Uterus (tissue), 4 donors: ENCODE results near the gene SYNGR2. TPM values are rescaled to one million over a fixed set of nuclear protein-coding genes. Genes with fewer than 3 reads are reported as not detected.

Source experiments
- DNase-seq, 2 donors: peaks; one replicate each; pipeline ENCODE4 v3.0.0-alpha.2; 2019 to 2020
- H3K27ac ChIP-seq, 2 donors: fragments of 200-600 bp; sonication (generic); 1 replicate in 1 of 2; 2 replicates in 1 of 2; pipeline ENCODE4 v1.5.1; 2016 to 2018
- H3K27me3 ChIP-seq, 2 donors: fragments of 200-600 bp; sonication (generic); one replicate each; pipeline ENCODE4 v1.5.1; 2018 to 2019; ENCODE audit warnings: control low read depth in 1 of 2
- H3K36me3 ChIP-seq, 2 donors: fragments of 200-600 bp; sonication (generic); one replicate each; pipeline ENCODE4 v1.5.1; 2019; ENCODE audit warnings: control low read depth in 1 of 2
- H3K4me1 ChIP-seq, 2 donors: fragments of 200-600 bp; sonication (generic); one replicate each; pipeline ENCODE4 v1.5.1; 2018 to 2019; ENCODE audit warnings: control low read depth in 1 of 2
- H3K4me3 ChIP-seq, 2 donors: fragments of 200-600 bp; sonication (generic); 1 replicate in 1 of 2; 2 replicates in 1 of 2; pipeline ENCODE4 v1.5.1; 2018 to 2019; ENCODE audit warnings: mild to moderate bottlenecking in 1 of 2
- H3K9me3 ChIP-seq, 2 donors: fragments of 200-600 bp; sonication (generic); one replicate each; pipeline ENCODE4 v1.5.1; 2019; ENCODE audit warnings: control low read depth in 1 of 2
- POLR2A ChIP-seq, 2 donors: fragments of 450-650 bp; IDR thresholded peaks; one replicate each; pipeline ENCODE4 v1.6.1; 2016; ENCODE audit warnings: antibody characterized with exemption in 2 of 2, mild to moderate bottlenecking in 1 of 2, moderate library complexity in 1 of 2
- intact Hi-C: fragments of 100-400 bp; cut with DNase I; formaldehyde crosslinking; loops from one replicate; pipeline ENCODE4 v1.15.1; 2023; ENCODE audit warnings: low total_unique reads
- total RNA-seq, 4 donors: library from RNA; depleted of rRNA in 3 of 4; stranded (reverse); fragments of >200 nt in 3 of 4; gene quantifications; one replicate each; pipeline versions ENCODE4 v1.1.0 to v1.2.4, GENCODE V29; 2014 to 2023
- TF ChIP-seq, protein P1 (sequence below), 4 experiments: fragments of 200-600 bp in 2 of 4; fragments of 450-650 bp in 2 of 4; sonication (generic) in 2 of 4; IDR thresholded peaks; one replicate each; pipeline ENCODE4 v1.5.1; 2016 to 2019; ENCODE audit warnings: antibody characterized with exemption in 4 of 4, mild to moderate bottlenecking in 2 of 4, moderate library complexity in 1 of 4
- donor health status: DM: yes; HTN: yes; CAD: no.

Gene SYNGR2
- total RNA-seq, 4 donors from 2014 or later: 16.7 to 83.2 (median 49.1) TPM

DNA sequence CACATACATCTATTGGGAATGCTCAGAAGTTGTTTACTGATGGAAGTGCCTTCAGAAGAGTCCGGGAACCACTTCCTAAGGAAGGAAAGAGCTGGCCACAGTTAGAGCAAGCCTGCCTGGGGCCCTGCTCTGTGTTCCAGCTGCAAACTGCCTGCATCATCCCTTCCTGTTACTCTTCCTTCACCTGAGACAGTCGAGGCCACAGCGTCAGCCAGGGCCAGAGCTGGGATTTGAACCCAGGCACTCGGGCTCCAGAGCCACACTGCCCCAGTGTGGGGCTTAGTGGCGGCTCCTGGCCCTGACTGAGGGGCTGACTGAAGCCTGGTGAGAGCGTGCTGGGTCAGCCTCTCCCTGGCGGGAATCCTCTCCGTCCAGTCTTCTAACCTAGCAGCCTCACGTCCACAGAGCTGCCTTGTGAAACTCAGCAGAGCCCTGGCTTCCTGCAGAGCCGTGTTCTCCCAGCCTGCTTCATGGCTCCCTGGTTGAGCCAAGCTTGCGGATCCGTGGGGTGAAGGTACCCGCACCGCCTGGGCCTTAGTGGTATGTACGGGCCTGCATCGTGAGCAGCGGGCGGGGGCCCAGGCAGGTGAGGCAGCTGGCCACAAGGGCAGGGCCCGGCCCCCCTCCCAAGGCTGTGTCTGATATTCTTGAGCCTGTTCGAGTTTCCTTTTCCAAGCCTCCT, 26.8 kb upstream of the SYNGR2 start:
- no peaks in the 10 kb centered on the region for H3K36me3 ChIP-seq
- no peak overlapping the region for H3K27ac ChIP-seq
- TF ChIP-seq, protein P1, sequence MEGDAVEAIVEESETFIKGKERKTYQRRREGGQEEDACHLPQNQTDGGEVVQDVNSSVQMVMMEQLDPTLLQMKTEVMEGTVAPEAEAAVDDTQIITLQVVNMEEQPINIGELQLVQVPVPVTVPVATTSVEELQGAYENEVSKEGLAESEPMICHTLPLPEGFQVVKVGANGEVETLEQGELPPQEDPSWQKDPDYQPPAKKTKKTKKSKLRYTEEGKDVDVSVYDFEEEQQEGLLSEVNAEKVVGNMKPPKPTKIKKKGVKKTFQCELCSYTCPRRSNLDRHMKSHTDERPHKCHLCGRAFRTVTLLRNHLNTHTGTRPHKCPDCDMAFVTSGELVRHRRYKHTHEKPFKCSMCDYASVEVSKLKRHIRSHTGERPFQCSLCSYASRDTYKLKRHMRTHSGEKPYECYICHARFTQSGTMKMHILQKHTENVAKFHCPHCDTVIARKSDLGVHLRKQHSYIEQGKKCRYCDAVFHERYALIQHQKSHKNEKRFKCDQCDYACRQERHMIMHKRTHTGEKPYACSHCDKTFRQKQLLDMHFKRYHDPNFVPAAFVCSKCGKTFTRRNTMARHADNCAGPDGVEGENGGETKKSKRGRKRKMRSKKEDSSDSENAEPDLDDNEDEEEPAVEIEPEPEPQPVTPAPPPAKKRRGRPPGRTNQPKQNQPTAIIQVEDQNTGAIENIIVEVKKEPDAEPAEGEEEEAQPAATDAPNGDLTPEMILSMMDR (IDR thresholded peaks at IDR 0.05): no peak
- no peak for TF ChIP-seq POLR2A (IDR thresholded peaks at IDR 0.05)
- peaks cover 0 to 4% of the 10 kb centered on the region in 2 donors for H3K4me1 ChIP-seq
- H3K4me3 ChIP-seq: no peak overlapping the region
- intact Hi-C loops: no loop called here
- H3K27me3 ChIP-seq: no peaks in the 10 kb centered on the region
- H3K9me3 ChIP-seq: no peaks in the 10 kb centered on the region
- DNase-seq: no peak

DNA sequence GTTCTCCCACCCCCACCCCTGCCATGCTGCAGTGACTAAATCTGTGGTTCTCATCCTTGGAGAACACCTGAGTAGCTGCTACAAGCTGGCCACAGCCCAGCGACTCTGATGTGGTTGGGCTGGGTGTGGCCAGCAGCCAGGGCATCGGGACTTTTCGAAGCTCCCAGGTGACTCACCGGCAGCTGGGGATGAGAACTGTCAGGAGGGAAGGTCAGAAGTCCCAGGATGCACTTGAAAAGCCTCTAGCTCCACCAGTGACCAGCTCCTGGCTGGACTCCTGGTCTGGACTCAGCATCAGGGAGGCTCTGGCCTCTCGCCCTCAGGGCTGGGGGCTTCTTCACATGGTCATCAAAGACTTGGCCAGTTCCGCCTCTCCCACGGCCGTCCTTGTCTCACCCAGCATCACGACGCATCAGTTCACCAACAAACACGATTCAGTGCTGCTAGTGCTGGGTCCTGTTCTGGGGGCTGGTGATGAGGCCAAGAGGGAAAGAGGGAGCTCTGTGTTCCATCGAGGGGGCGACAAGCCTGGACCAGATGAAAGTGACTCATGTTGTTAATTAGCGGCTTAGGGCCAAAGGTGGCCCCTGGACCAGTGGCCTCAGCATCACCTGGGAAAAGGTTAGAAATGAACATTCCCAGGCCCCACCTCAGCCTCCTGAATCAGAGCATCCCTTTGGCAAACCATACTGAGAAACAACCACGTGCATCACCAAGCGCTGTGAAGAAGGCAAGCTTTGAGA, 26.1 kb upstream of the SYNGR2 start:
- TF ChIP-seq, protein P1 (IDR thresholded peaks at IDR 0.05): no peak
- no peak for TF ChIP-seq POLR2A (IDR thresholded peaks at IDR 0.05)
- intact Hi-C loops: no loop called here
- Histone ChIP-seq H3K36me3 (no peaks in the 10 kb centered on the region), H3K27ac (no peak overlapping the region), H3K9me3 (no peaks in the 10 kb centered on the region), H3K4me1 (peaks cover 0 to 4% of the 10 kb centered on the region in 2 donors), H3K27me3 (no peaks in the 10 kb centered on the region), H3K4me3 (no peak overlapping the region)
- no peak for DNase-seq

DNA sequence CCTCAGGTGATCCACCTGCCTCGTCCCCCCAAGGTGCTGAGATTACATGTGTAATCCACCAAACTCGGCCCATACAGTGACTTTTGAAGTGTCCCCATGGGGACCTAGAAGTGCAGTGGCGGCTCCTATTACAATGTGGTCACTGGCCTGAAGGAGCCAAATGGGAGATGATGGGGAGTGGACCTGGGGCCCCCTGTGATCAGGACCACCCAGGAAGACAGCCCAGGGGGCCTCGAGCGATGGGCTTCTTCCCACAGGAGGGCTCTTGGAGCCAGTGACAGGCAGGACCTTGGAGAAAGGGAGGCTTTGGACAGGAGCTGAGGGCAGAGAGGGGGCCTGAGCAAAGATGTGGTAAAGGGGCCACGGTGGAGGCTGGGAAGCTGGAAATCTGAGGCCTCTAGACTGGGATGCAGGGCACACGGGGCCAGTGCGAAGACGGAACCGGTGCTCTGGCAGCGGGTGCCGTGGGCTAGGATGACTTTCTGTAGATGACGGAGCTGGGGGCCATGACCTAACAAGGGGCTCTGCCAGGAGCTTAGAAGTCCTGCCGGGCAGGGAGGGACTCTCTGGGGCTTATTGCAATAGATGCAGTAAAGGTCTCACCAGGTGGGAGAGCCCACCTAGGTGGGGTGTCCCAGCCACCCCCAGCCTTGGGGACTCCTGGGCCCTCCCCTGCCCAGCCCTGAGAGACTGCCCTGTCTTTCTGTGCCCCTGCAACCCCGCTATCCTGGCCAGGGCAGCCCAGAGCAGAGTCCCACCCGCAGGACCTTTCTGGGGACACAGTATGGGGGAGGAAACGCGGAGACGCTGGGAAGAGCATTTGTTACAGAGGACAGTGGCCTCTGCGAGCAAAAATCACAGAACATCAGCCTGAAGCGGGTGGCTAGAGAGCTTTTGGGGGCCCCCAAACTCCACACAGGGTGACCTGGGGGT, 24.9 kb upstream of the SYNGR2 start:
- no peak for TF ChIP-seq POLR2A (IDR thresholded peaks at IDR 0.05)
- TF ChIP-seq, protein P1 (IDR thresholded peaks at IDR 0.05): no peak
- intact Hi-C loops: no loop called here
- H3K4me1 ChIP-seq: peaks cover 0 to 4% of the 10 kb centered on the region in 2 donors
- no peaks in the 10 kb centered on the region for H3K9me3 ChIP-seq
- peak overlapping the region in 1 of 2 donors; percentile 60 for H3K27ac ChIP-seq
- H3K27me3 ChIP-seq: no peaks in the 10 kb centered on the region
- DNase-seq: no peak
- no peak overlapping the region for H3K4me3 ChIP-seq
- no peaks in the 10 kb centered on the region for H3K36me3 ChIP-seq

DNA sequence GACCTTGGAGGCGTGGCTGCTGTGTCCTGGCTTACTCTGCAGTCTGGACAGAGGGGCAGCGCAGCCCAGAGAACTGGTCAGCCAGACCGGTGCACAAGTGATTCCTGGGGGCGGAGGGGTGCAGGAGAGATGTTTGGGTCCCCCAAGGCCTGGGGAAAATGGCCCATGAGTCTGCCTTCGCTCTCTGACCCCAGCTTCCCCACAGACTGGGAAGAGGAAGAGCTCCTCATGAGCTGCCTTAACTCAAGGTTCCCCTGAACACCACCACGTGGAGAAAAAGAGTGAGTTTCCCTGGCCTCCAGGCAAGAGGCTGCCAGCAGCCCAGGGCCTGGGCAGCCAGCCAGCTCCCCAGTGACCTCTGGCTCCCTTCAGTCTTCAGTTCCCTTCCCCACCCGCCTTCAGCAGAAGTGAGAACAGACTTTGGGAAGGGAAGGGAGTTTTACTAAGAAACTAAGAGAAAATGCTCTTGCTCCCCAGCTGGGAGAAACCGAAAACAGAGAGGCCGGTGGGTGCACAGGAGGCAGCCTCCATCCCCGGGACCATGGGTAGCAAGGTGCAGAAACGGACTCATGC, 24.1 kb upstream of the SYNGR2 start:
- Histone ChIP-seq H3K4me1 (peaks cover 0 to 4% of the 10 kb centered on the region in 2 donors), H3K9me3 (no peaks in the 10 kb centered on the region), H3K4me3 (no peak overlapping the region), H3K27me3 (no peaks in the 10 kb centered on the region), H3K36me3 (no peaks in the 10 kb centered on the region), H3K27ac (peak overlapping the region; percentile 56 to 60)
- intact Hi-C loops: no loop called here
- peak; percentile 73 to 84 for DNase-seq
- no peak for TF ChIP-seq POLR2A (IDR thresholded peaks at IDR 0.05)
- TF ChIP-seq, protein P1 (IDR thresholded peaks at IDR 0.05): peak in 1 of 4 experiments; percentile 7
